Retina (tissue), 1 donor: ENCODE data around the gene ADK.
"Not testable (repeated sequence)": the region's sequence is repeated elsewhere in the genome, so short reads cannot be mapped to it uniquely, and the experiment has no call there.

Source experiments
- DNase-seq: peaks from one replicate; pipeline ENCODE4 v3.0.0-alpha.2; 2016

Gene ADK

GRCh38 chr10:74500816-74501215 is 349.8 kb downstream of the ADK start:
- no peak for DNase-seq

GRCh38 chr10:74502963-74503608 is 352.1 kb downstream of the ADK start:
- DNase-seq: no peak

- DNase-seq: no peak
Observed at GRCh38 chr10:74507951-74508350, 356.9 kb downstream of the ADK start.

- no peak for DNase-seq
Observed at GRCh38 chr10:74510594-74510993, 359.6 kb downstream of the ADK start.

GRCh38 chr10:74511051-74511450 is 360.0 kb downstream of the ADK start:
- no peak for DNase-seq

- no peak for DNase-seq
Observed at GRCh38 chr10:74514322-74514721, 363.3 kb downstream of the ADK start.

GRCh38 chr10:74518061-74518460 is 367.0 kb downstream of the ADK start:
- no peak for DNase-seq

GRCh38 chr10:74521526-74521925 is 370.5 kb downstream of the ADK start:
- no peak for DNase-seq

GRCh38 chr10:74523199-74523598 is 372.2 kb downstream of the ADK start:
- DNase-seq: no peak

- DNase-seq: no peak
Observed at GRCh38 chr10:74525885-74526284, 374.9 kb downstream of the ADK start.

GRCh38 chr10:74527611-74528010 is 376.6 kb downstream of the ADK start:
- not testable (repeated sequence) for DNase-seq

GRCh38 chr10:74529205-74529604 is 378.2 kb downstream of the ADK start:
- DNase-seq: no peak

- DNase-seq: no peak
Observed at GRCh38 chr10:74530981-74531380, 380.0 kb downstream of the ADK start.

- DNase-seq: no peak
Observed at GRCh38 chr10:74539317-74539716, 388.3 kb downstream of the ADK start.

GRCh38 chr10:74541375-74541774 is 390.4 kb downstream of the ADK start:
- DNase-seq: no peak

GRCh38 chr10:74542077-74542476 is 391.1 kb downstream of the ADK start:
- DNase-seq: no peak

- DNase-seq: no peak
Observed at GRCh38 chr10:74543276-74543675, 392.3 kb downstream of the ADK start.

- no peak for DNase-seq
Observed at GRCh38 chr10:74544106-74544505, 393.1 kb downstream of the ADK start.

- no peak for DNase-seq
Observed at GRCh38 chr10:74548676-74549075, 397.7 kb downstream of the ADK start.

- no peak for DNase-seq
Observed at GRCh38 chr10:74556072-74556705, 405.2 kb downstream of the ADK start.

GRCh38 chr10:74557098-74557497 is 406.1 kb downstream of the ADK start:
- DNase-seq: no peak

GRCh38 chr10:74558403-74558802 is 407.4 kb downstream of the ADK start:
- DNase-seq: no peak

GRCh38 chr10:74558897-74559296 is 407.9 kb downstream of the ADK start:
- DNase-seq: no peak

GRCh38 chr10:74568896-74569295 is 417.9 kb downstream of the ADK start:
- DNase-seq: not testable (repeated sequence)

GRCh38 chr10:74573497-74573896 is 422.5 kb downstream of the ADK start:
- not testable (repeated sequence) for DNase-seq
